HG02623 (cell line): ENCODE measurements around the gene MCC.

Experiments
- ATAC-seq: cut with Tn5 transposase; IDR thresholded peaks from one replicate; pipeline ENCODE4 v1.9.1; 2021; ENCODE audit warnings: moderate library complexity; ENCODE audit not compliant: unreplicated experiment

The MCC gene

DNA sequence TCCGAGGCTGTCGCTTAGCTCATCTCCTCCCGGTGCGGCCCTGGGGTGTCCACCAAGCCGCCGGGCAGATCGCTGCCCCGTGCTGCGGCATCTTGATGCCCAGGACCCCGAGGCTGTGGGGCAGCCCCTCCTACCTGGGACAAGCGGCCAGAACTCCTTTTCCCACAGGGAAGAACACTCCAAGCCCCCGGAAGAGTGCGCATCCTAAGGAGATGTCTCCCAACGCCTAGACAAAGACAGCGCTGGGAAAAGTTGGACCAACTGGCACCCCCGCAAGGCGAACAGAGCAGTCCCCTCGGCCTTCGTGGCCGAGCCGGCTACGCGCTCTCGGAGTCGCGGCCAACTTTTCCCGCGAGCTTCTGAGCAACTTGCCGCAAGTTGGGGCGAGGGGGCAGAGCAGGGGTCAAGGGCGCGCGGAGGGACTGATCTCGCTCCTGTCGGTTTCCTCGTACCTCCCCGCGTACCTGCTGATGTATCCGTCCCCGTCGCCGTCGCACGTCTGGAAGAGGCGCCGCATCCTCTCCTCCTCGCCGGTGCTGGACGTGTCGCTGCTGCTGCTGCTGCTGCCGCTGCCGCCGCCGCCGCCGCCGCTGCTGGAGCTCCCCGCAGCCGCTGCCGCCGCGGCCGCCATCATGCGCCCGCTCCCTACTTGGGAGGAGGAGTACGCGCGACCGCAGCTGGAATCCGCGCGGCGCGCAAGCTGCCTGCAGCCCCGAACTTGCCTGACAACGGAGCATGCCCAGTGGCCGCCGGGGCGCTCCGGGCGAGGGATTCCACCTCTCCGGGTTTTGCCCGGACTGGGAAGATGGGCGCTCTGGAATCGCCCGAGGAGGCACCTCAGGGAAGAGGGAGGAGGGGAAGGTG is at the start of gene MCC:
Gene MCC (minus strand): TSS at position 673 of the 864 bp plus-strand sequence.
- peak; percentile 37 for ATAC-seq

DNA sequence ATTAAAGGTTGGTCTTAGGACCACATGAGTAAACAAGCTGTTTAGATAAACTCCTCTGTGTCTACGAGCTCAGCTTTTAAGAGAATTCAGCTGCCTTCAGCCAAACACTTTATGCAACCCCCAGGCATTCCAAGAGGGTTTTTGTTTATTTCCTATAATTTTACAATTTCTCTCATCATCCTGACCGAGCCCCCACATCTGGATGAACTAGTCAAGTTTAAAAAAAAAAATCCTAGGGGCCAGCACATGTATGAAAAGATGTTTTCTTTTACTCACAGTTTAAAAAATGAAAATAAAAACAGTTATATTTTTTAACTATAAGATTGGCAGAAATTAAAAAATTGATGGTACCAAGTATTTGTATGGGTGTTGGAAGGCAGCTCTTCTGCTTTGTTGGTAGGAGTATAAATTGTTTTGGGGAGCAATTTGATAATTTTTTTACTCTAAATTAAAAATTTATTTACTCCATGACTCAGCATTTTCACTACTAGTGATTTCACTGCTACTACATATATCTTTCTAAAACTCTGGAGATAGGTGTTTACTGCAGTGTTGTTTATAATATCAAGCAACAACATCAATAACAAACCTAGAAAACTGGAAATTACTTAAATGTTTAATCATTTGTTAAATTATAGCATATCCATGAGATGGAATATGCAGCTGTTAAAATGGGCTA is 43.4 kb upstream of the MCC start:
- no peak for ATAC-seq

DNA sequence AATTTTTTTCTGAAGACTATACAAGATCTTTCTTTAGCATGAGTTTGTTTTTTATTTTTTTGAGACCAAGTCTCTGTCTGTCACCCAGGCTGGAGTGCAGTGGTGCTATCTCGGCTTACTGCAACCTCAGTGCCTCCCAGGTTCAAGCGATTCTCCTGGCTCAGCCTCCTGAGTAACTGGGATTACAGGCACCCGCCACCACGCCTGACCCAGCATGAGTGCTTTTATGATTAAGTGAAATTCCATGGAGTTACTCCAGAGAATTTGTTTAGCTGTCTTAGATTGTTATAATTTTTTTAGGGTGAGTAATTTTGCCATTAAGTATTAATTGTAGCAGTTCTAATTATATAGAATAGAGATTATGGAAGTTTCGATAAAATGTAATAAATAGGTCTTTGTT is 39.5 kb upstream of the MCC start:
- ATAC-seq: no peak

DNA sequence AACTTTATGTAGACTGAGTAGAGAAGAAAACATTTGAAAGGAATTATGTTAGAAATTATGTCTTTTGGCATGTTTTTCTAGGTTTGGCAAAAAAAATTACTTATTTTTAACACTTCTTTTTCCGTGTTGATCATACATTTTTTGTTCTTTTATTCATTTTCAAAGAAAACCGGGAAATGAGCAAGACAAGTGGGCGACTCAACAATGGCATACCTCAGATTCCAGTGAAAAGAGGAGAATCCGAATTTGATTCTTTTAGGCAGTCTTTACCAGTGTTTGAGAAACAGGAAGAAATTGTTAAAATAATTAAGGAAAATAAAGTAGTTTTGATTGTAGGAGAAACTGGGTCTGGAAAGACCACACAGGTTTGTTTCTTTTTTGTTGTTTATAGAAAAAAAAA is 38.2 kb upstream of the MCC start:
- ATAC-seq: no peak

DNA sequence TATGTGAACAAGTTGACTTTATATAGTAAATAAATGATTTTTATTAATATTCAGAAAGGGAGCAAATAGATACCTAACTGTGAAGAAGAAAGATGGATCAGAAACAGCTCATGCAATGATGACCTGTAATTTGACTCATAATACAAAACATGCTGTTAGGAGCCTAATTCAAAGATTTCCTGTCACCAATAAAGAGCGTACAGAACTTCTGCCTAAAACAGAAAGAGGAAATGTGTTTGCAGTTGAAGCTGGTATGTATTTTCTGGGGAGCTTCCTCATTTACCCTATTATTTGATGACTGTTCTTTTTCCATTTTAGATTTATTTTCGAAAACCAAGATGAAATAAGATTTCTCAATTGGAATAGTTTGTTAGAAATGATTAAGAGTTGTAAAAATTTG is 36.7 kb upstream of the MCC start:
- peak; percentile 57 for ATAC-seq

DNA sequence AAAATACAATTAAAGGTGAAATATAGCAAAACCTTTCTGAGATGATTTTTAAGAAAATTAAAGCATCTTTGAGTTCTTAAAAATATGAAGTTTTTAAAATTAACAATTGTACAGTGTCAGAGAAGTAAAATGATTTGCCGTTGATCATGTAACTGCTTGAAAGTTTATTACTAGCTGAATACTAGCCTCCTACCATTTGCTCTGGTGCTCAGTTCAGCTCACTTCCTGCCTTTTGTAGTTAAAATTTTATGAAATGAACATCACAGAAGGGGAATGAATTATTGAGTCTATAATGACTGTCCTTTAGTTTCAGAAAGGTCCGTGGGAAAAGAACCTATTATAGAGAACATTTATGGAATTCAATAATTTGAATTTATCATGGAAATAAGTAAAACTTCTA is 34.9 kb upstream of the MCC start:
- ATAC-seq: no peak

DNA sequence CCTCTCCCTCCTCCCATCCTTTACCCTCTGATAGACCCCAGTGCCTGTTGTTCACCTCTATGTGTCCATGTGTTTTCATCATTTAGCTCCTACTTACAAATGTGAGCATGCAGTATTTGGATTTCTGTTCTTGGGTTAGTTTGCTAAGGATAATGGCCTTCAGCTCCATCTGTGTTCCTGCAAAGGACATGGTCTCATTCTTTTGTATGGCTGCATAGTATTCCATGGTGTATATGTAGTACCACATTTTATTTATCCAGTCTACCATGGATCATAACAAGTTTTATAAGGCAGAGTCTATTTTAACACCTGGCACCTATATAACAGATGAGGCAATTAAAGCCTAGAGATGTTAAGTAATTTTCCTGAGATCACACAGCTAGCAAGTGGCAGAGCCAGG is 32.6 kb upstream of the MCC start:
- ATAC-seq: no peak

DNA sequence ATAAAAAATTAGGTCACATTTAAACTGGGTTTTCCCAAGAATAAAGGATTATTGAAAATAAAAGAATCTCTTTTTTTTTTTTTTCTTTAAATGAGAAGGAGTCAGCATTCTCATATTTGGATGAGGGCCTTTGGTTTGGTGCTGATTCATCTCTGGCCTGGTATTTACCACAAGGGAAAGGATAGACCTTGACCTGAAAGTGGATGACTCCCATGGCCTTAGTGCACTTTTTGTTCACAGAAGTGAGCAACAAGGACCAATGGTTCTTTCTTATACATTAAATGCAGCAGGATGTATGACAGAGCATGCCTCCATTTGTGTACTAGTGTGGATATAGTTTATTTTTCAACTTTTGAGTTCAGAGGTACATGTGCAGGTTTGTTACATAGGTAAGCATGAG is 32.2 kb upstream of the MCC start:
- ATAC-seq: peak; percentile 62

DNA sequence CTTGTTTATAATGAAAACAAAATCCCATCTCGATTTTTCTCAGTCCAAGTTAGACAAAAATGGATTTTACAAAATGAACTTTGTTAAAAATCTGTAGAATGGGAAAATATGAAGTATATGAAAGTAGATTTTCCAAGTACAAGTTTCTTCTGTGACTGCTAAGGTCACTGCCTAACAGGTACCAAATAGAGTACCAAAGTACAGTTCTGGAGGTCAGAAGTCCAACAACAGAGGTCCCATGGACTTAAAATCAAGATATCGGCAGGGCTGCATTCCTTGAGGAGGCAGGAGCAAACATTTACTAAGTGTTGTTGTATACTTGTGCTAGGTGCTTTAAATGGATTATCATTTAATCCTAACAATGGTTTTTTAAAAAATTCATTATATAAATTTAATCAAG is 31.2 kb upstream of the MCC start:
- ATAC-seq: no peak

DNA sequence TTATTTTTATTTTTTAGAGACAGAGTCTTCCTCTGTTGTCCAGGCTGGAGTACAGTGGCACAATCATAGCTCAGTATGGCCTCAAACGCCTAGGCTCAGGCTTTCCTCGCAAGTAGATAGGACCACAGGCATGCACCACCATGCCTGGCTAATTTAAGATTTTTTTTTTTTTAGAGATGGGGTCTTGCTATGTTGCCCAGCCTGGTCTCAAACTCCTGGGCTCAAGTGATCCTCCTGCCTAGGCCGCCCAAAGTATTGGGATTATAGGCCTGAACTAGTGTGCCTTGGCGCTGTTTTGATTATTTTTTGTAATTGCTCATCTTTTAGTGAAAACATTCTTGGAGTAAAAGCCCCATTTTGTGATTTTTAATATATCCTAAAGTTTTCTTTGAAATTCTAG is 30.6 kb upstream of the MCC start:
- no peak for ATAC-seq

DNA sequence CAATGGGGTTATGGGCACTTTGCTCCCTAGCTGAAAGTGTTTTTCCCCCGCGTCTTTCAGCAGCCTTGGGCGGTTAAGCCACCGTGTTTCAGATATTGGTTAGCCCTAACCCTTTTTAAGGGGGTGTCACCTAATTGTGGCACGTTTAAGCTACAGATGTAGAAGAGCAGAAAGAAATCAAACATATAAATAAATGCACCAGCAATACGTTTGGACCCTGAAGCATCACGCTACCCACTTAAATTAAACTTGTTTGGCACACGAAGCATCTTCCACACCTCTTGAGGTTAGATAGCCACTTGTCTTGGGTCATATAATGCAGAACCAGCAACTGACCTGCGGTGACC is 26.0 kb upstream of the MCC start:
- no peak for ATAC-seq

DNA sequence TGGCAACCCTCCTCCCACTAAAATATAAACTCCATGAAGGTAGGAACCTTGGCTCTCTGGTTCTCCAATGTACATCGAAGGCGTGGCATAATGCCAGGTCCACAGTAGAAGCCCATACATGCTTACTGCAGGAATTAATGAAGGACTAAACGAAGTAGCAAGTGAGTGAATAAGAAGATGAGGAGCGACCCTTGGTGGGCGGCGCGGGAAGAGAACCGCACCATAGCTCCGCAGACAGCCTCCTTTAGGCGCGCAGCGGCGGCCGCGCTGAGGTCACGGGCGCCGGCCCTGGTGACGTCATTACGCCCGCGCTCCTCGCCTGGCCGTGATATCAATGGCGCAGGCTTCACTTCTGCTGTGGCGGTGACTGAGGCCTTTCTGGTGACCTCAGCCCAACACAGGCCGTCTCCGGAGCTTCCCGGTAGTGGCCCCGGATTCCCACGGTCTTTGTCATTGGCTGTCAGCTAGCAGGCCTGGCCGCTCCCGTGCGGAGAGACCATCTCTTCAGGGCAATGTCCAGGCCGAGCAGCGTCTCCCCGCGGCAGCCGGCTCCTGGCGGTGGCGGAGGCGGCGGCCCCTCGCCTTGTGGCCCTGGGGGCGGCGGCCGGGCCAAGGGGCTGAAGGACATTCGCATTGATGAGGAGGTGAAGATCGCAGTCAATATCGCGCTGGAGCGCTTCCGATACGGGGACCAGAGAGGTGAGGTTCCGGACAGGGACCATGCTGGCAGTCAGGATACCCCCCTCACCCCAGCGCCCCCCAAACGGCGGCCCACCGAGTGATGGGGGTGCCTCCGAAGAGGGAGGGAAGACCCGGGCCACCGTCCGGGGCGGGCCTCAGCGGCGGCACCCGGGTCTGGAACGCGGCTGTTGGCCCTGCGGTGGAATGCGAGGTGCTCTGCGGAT is 25.4 kb upstream of the MCC start, which contains the start of gene YTHDC2:
Gene YTHDC2 (plus strand): TSS at position 311 of the 905 bp plus-strand sequence. CDS start 202 bp downstream, at position 513.
- ATAC-seq: peak; percentile 99

DNA sequence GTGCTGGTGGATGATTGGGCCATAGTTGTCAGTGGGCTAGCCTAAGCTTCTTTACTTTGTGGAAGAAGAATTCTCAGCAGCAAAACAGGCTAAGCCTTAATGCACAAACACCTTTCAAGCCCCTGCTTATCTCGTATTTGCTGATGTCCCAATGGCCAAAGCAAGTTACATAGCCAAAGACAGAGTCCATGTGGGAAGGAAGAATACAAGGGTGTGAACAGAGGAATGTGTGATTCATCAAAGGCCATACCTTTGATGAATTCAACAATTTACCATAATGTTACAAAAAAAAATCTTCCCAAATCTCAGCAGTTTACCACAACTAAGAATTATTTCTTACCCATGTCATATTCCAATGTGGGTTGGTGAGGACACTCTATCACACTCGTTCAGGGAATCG is 24.1 kb upstream of the MCC start:
- no peak for ATAC-seq

DNA sequence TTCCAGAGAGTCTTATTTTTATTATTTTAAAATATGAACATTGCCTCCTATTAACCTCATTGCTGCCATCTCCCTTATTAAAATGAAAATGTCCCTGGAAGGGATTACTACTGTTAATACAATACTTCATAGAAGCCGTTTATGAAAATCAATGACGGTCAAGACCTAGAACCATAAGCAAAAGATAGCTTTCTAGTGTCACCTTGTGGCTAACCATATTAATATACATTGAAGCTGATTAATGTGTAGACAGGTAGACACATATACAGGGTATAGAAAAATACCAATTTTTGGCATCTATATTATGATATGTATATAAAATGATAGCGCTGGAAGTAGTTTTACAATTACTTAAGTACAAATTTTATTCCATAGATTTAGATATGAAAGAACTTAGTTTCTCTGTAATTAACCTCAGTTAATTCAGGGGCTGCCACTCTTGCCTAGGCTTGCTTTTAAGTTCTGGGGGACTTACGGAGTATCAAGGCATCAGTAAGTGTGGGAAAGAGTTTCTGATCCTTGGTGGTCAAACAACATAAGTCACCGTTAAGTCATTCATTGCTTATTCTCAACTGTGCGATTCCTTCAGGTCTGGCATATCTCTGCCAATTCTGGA is 22.7 kb upstream of the MCC start:
- ATAC-seq: no peak

DNA sequence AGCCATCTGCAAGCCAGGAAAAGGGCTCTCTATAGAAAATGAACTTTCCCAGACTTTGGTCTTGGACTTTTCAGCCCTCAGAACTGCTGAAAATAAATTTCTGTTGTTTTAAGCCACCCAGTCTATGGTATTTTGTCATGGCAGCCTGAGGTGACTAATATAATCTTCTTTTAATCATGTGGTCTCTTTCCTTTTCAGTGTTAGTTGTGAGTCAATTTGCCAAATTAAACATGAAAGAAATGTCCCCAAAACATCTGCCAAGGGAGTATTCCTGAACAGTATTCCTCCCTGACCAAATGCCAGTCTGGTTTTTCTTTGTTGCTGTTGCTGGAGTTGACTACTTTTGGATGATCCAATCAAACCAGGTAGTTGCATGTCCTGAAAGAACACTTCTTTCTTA is 20.5 kb upstream of the MCC start:
- ATAC-seq: no peak

DNA sequence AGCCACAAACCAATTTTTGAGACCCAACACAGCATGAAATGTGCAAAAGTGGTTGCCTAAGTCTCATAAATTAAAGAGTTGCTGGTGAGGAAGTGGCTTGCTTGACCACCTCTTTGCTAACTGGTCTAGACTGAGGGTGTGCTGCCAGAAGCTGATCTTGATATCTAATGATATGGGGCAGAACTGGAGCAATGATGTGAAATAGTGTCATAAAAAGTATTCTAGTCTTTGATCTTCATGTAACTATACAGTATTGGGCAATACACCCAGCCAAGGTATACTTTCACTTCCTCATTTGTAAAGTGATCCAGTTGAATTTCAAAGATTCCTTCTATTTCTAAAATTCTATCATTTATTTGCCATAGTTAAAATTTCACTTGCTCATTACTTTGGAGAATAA is 19.3 kb upstream of the MCC start:
- no peak for ATAC-seq

DNA sequence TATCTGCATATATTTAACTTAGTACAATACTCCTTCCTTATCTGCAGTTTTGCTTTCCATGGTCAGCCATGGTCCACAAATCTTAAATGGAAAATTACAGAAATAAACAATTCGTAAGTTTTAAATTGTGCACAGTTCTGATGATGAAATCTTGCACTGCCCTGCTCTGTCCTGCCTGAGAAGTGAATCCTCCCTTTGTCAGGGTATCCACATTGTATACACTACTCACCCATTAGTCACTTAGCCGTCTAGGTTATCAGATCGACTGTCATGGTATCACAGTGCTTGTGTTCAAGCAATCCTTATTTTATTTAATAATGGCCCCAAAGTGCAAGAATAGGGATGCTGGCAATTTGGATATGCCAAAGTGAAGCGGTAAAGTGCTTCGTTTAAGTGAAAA is 16.9 kb upstream of the MCC start:
- no peak for ATAC-seq

DNA sequence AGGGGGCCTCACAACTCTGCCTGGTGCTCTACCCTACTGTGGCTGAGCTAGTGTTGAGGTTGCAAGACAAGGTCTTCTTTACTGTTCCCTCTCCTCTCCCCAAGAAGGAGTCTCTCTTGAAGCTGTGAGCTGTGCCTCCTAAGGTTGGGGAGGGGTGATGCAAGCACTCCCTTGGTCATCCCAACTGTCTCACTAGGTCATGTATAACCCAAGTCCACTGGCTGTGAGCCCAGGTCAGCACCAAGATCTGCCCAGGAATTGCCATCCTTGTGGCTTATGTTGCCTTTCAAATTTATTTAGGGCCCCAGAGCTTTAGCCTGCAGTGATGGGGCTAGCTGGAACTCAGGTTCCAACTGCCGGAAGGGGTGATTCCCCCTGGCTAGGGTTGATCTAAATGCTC is 14.9 kb upstream of the MCC start:
- ATAC-seq: no peak

DNA sequence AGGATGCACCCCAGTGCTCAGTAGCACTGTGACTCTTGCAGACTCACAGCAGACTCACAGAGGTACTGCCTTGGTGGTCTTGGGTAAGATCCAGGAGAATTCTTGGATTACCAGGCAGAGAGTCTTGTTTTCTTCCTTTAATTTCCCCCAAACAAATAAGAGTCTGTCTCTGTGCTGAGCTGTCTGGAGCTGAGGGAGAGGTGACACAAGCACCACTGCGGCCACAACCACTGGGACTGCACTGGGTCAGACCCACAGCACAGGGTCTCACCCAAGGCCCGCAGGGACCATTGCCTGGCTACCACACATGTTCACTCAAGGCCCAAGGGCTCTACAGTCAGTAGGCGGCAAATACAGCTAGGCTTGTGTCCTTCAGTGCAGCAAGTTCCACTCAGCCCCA is 13.8 kb upstream of the MCC start:
- ATAC-seq: no peak

DNA sequence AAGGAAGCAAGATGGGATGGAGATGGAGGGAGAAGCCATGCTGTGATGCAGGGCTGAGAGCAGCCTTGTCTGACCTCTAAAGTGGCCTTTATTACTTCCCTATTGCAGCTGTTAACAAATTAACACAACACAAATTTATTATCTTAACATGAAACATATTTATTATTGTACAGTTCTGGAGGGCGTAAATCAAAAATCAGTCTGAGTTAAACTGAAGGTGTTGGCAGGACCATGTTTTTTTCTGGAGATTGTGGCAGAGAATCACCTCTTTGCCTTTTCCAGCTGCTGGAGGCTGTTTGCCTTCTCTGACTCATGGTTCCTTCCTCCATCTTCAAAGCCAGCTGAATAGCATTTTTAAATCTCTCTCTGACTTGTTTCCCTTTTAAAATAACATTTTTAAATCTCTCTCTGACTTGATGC is 7.2 kb upstream of the MCC start:
- no peak for ATAC-seq

DNA sequence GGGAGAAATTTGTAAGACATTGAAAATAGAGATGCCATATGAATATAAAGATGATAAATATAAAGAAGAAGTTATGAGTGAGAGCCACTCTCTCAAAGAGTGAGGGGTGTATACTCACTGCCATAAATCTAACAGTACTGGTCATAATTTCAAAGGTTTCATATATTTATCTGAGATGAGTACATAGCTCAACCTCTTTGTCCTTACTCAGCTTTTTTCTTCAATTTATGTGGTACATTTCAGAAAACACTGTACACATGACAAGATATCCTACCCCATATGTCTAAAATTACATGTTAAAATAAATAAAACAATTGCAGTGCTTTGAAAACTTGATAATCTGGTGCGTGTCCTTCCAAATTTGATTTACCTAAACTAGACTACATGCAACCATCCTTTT is 5.2 kb upstream of the MCC start:
- no peak for ATAC-seq
